Suprapubic skin (tissue), 4 donors: Measurements from ENCODE around the gene WDR83. TPM values are rescaled to one million over a fixed set of nuclear protein-coding genes. Genes with fewer than 3 reads are reported as not detected.
"Not testable (repeated sequence)": the region's sequence is repeated elsewhere in the genome, so short reads cannot be mapped to it uniquely, and the experiment has no call there.

Source experiments
- DNase-seq, 2 donors: peaks; one replicate each; pipeline ENCODE4 v3.0.0-alpha.2; 2019; ENCODE audit warnings: low spot score in 2 of 2
- H3K27ac ChIP-seq: fragments of 200-600 bp; sonication (generic); one replicate; pipeline ENCODE4 v1.5.1; 2019
- H3K27me3 ChIP-seq: fragments of 200-600 bp; sonication (generic); one replicate; pipeline ENCODE4 v1.5.1; 2019
- H3K36me3 ChIP-seq: fragments of 200-600 bp; sonication (generic); one replicate; pipeline ENCODE4 v1.5.1; 2019
- H3K4me1 ChIP-seq: fragments of 200-600 bp; sonication (generic); one replicate; pipeline ENCODE4 v1.5.1; 2019
- H3K4me3 ChIP-seq: fragments of 200-600 bp; sonication (generic); one replicate; pipeline ENCODE4 v1.5.1; 2019; ENCODE audit warnings: mild to moderate bottlenecking
- H3K9me3 ChIP-seq: fragments of 200-600 bp; sonication (generic); one replicate; pipeline ENCODE4 v1.5.1; 2019
- EP300 ChIP-seq: sonication (generic); formaldehyde crosslinking; IDR thresholded peaks from one replicate; pipeline ENCODE4 v1.6.1; 2017; ENCODE audit warnings: antibody characterized with exemption
- POLR2A ChIP-seq, 2 donors: fragments of 450-650 bp; IDR thresholded peaks; one replicate each; pipeline ENCODE4 v1.6.1; 2017; ENCODE audit warnings: antibody characterized with exemption in 2 of 2, mild to moderate bottlenecking in 2 of 2, moderate library complexity in 2 of 2
- POLR2AphosphoS5 ChIP-seq, 3 donors: sonication (generic); formaldehyde crosslinking; IDR thresholded peaks; one replicate each; pipeline ENCODE4 v1.6.1; 2017; ENCODE audit warnings: antibody characterized with exemption in 3 of 3
- WGBS: methylation state at CpG from one replicate; pipeline ENCODE4 v1.1.5; 2018; 5-methylcytosine and 5-hydroxymethylcytosine counted together
- total RNA-seq, 4 donors: library from RNA; depleted of rRNA; stranded (reverse); fragments of >200 nt; gene quantifications; one replicate each; pipeline ENCODE4 v1.1.0, GENCODE V29; 2016
- TF ChIP-seq, protein P1 (sequence below), 2 donors: fragments of 200-600 bp in 1 of 2; fragments of 450-650 bp in 1 of 2; sonication (generic) in 1 of 2; IDR thresholded peaks; one replicate each; pipeline ENCODE4 v1.5.1; 2016 to 2019; ENCODE audit warnings: antibody characterized with exemption in 2 of 2, mild to moderate bottlenecking in 1 of 2, moderate library complexity in 1 of 2

The WDR83 gene
- total RNA-seq, 4 donors from 2014 or later, result 9.8 to 21.9 (median 17.2) TPM

DNA sequence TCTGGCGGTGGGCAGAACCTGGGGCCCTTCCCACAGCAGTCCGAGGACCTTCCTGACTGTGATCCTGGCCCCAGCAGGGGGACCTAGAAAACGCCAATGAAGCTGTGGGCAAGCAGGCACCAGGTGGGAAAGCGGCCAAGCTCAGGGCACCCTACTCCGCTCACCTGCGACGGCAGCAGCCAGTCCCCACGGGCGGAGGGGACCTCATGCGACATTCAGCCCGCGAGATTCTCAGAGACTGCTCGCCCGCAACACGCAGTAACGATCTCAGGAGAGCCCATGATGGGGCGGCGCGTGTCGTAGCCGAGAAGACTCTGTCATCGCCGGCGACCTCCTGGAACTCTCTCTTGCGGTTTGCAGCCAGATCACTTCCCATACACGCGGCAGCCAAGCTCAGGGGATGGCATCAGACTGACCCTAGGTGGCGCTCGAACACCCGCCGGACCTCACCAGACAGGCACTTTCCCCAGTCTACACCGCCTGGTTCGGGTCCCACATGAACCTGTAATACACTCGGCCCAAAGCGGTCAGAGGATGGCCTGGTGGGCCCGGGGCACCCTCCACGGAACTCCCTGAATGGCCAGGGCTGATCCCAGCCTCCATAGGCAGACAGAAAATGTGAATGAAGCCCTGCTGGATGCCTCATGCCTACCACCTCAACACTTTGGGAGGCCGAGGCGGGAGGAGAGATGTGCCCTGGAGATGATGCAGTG, 26.6 kb upstream of the WDR83 start:
- peak overlapping the region; percentile 34 for H3K4me3 ChIP-seq
- no peaks in the 10 kb centered on the region for H3K36me3 ChIP-seq
- H3K27me3 ChIP-seq, result no peaks in the 10 kb centered on the region
- WGBS, result 8% methylated on average over 36 of the region's 39 CpGs
- TF ChIP-seq, protein P1, sequence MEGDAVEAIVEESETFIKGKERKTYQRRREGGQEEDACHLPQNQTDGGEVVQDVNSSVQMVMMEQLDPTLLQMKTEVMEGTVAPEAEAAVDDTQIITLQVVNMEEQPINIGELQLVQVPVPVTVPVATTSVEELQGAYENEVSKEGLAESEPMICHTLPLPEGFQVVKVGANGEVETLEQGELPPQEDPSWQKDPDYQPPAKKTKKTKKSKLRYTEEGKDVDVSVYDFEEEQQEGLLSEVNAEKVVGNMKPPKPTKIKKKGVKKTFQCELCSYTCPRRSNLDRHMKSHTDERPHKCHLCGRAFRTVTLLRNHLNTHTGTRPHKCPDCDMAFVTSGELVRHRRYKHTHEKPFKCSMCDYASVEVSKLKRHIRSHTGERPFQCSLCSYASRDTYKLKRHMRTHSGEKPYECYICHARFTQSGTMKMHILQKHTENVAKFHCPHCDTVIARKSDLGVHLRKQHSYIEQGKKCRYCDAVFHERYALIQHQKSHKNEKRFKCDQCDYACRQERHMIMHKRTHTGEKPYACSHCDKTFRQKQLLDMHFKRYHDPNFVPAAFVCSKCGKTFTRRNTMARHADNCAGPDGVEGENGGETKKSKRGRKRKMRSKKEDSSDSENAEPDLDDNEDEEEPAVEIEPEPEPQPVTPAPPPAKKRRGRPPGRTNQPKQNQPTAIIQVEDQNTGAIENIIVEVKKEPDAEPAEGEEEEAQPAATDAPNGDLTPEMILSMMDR (IDR thresholded peaks at IDR 0.05), result peak; percentile 37 to 77
- no peak for TF ChIP-seq EP300
- no peaks in the 10 kb centered on the region for H3K9me3 ChIP-seq
- DNase-seq, result peak; percentile 84 to 88
- H3K27ac ChIP-seq, result no peak overlapping the region
- H3K4me1 ChIP-seq, result peaks cover 9% of the 10 kb centered on the region

DNA sequence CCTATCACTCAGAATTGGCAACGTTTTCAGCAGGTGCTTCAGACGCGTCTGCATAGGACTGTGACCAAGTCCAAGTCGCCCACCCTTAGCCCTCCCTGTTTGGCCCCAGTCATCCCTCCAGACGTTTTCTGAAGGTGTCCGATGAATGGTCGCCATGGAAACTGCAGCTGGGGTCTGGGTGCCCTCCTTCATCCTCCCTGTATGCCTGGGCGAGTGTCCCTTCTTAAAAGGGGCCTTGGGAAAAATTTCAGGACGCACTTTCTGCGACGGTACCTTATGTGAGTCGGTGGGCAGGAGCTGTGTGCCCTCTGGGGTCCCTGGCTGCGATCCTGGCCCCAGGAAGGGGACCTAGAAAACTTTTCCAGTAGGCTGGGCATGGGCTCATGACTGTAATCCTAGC, 25.2 kb upstream of the WDR83 start:
- Histone ChIP-seq H3K36me3 (no peaks in the 10 kb centered on the region), H3K9me3 (no peaks in the 10 kb centered on the region), H3K4me3 (no peak overlapping the region), H3K4me1 (peaks cover 9% of the 10 kb centered on the region), H3K27ac (no peak overlapping the region), H3K27me3 (no peaks in the 10 kb centered on the region)
- WGBS, result 71% methylated on average over 13 of the region's 13 CpGs
- TF ChIP-seq POLR2A (IDR thresholded peaks at IDR 0.05) (no peak), EP300 (no peak), POLR2AphosphoS5 (IDR thresholded peaks at IDR 0.05) (no peak)
- TF ChIP-seq, protein P1 (IDR thresholded peaks at IDR 0.05), result no peak
- no peak for DNase-seq

DNA sequence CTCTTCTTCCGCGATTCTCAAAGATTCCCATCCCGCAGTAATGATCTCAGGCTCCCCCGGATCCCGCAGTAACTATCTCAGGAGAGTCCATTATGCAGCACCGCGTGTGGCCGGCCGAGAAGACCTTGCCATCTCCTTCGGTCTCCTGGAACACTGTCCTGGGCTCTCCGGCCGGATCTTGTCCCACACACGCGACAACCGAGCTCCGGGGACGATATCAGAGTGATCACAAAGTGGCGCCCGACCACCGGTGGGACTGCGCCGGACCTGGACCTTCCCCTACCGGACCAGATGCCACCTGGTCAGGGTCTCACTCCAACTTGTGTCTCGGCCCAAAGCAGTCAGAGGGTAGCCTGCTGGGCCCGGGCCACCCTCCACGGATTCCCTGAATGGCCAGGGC, 24.1 kb upstream of the WDR83 start:
- no peaks in the 10 kb centered on the region for H3K27me3 ChIP-seq
- no peaks in the 10 kb centered on the region for H3K36me3 ChIP-seq
- no peak overlapping the region for H3K4me3 ChIP-seq
- peaks cover 11% of the 10 kb centered on the region for H3K4me1 ChIP-seq
- H3K27ac ChIP-seq, result no peak overlapping the region
- TF ChIP-seq POLR2AphosphoS5 (IDR thresholded peaks at IDR 0.05), result no peak
- TF ChIP-seq EP300, result no peak
- TF ChIP-seq POLR2A (IDR thresholded peaks at IDR 0.05), result no peak
- TF ChIP-seq, protein P1 (IDR thresholded peaks at IDR 0.05), result no peak
- WGBS, result 95% methylated on average over 24 of the region's 26 CpGs
- no peaks in the 10 kb centered on the region for H3K9me3 ChIP-seq
- DNase-seq, result no peak

DNA sequence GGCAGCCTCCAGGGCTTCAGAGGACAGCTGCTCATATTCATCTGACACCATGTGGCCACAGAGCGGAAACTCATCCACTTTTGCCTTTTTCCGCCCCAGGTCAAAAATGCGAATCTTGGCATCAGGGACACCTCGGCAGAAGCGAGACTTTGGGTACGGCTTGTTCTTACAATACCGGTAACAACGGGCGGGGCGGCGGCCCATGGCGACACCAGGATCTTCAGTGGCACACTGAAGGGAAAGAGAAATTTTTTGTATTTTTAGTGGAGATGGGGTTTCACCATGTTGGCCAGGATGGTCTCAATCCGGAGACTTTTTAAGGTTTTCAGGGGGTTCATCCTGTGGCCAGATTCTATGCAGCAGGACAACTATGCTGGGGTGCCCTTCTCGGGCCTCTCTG, 22.9 kb upstream of the WDR83 start:
- 96% methylated on average over 14 of the region's 14 CpGs for WGBS
- H3K27ac ChIP-seq, H3K9me3 ChIP-seq, H3K4me3 ChIP-seq, DNase-seq, H3K36me3 ChIP-seq, H3K27me3 ChIP-seq: not testable (repeated sequence)
- peaks cover 22% of the 10 kb centered on the region for H3K4me1 ChIP-seq

DNA sequence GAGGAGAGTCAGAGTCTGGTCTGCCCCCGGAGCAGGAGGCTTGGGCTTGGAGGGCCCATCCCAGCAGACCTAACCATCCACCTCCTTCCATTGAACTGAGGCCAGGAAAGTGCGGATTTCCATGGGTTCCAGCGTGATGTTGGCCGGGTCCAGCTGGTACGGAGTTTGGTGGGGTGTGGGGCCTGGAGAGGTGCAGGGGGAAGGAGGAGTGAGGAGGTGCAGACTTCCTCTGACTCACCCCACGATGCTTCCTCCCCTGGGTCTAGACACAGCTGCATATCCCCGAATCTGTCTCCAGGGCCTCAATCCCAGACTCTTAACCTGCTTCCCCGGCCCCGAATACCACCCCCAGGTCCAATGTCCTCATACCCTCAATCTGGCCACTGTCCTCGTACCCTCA, 20.1 kb upstream of the WDR83 start:
- no peak for TF ChIP-seq EP300
- TF ChIP-seq POLR2AphosphoS5 (IDR thresholded peaks at IDR 0.05), result no peak
- no peak for TF ChIP-seq POLR2A (IDR thresholded peaks at IDR 0.05)
- TF ChIP-seq, protein P1 (IDR thresholded peaks at IDR 0.05), result no peak
- H3K9me3 ChIP-seq, result no peaks in the 10 kb centered on the region
- DNase-seq, result no peak
- H3K36me3 ChIP-seq, result peaks cover 1% of the 10 kb centered on the region
- H3K27me3 ChIP-seq, result no peaks in the 10 kb centered on the region
- peaks cover 13% of the 10 kb centered on the region for H3K4me1 ChIP-seq
- H3K4me3 ChIP-seq, result no peak overlapping the region
- 90% methylated on average over 10 of the region's 10 CpGs for WGBS
- H3K27ac ChIP-seq, result no peak overlapping the region

DNA sequence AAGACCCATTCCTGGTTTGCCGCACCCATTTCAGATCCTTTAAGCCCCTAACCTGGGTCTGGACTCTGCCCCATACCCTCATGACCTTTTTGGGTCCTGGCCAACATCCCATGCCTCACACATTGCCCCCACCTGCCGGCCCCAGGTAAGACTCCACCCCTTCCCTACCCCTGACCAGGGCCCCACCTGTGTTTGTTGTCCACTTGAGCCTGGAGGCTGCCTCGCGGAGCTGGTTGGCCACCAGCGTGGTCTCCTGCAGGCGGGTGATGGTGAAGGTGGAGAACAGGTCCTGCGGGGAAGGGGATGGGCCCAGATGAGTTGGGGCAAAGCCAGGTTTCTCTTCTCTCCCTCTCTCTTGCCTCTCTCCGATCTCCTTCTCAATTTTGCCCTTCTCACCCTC, 19.6 kb upstream of the WDR83 start:
- no peak overlapping the region for H3K4me3 ChIP-seq
- no peaks in the 10 kb centered on the region for H3K27me3 ChIP-seq
- H3K4me1 ChIP-seq, result peaks cover 13% of the 10 kb centered on the region
- WGBS, result 76% methylated on average over 8 of the region's 8 CpGs
- peaks cover 6% of the 10 kb centered on the region for H3K36me3 ChIP-seq
- no peak overlapping the region for H3K27ac ChIP-seq
- no peaks in the 10 kb centered on the region for H3K9me3 ChIP-seq
- no peak for TF ChIP-seq POLR2A (IDR thresholded peaks at IDR 0.05)
- no peak for TF ChIP-seq EP300
- TF ChIP-seq, protein P1 (IDR thresholded peaks at IDR 0.05), result no peak
- no peak for TF ChIP-seq POLR2AphosphoS5 (IDR thresholded peaks at IDR 0.05)
- DNase-seq, result no peak
